Stomach (tissue), 4 donors: Measurements from ENCODE around the gene TCP11.

ENCODE experiments used
- EP300 ChIP-seq: sonication (generic); formaldehyde crosslinking; IDR thresholded peaks from one replicate; pipeline ENCODE4 v1.6.1; 2017; ENCODE audit warnings: antibody characterized with exemption
- POLR2A ChIP-seq, 4 donors: fragments of 450-650 bp; IDR thresholded peaks; one replicate each; pipeline ENCODE4 v1.6.1; 2016; ENCODE audit warnings: antibody characterized with exemption in 4 of 4, control low read depth in 2 of 4, mild to moderate bottlenecking in 1 of 4, moderate library complexity in 1 of 4
- TF ChIP-seq, protein P1 (sequence below), 7 experiments: fragments of 450-650 bp in 4 of 7; fragments of 200-600 bp in 3 of 7; sonication (generic) in 3 of 7; IDR thresholded peaks; one replicate each; pipeline ENCODE4 v1.5.1; 2016 to 2019; ENCODE audit warnings: antibody characterized with exemption in 7 of 7, control low read depth in 2 of 7, mild to moderate bottlenecking in 1 of 7

DNA sequence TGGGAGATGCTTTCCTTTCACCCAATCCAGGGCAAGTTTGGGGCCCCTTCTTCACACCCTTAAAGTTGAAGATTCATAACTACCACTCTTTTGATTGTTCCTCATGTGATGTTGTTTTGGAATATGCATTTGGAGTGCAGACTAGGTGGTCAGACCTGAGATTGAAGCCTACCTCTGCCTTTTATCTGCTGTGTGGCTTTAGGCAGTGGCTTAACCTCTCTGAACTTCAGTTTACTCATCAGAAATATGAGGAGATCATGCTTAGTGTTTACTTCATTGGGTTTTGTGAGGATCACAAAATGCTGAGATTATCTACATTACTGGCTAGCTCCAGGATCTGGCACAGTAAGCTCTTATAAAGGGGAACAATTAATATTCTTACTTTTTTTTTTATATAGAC, 26.4 kb upstream of the TCP11 start:
- TF ChIP-seq, protein P1, sequence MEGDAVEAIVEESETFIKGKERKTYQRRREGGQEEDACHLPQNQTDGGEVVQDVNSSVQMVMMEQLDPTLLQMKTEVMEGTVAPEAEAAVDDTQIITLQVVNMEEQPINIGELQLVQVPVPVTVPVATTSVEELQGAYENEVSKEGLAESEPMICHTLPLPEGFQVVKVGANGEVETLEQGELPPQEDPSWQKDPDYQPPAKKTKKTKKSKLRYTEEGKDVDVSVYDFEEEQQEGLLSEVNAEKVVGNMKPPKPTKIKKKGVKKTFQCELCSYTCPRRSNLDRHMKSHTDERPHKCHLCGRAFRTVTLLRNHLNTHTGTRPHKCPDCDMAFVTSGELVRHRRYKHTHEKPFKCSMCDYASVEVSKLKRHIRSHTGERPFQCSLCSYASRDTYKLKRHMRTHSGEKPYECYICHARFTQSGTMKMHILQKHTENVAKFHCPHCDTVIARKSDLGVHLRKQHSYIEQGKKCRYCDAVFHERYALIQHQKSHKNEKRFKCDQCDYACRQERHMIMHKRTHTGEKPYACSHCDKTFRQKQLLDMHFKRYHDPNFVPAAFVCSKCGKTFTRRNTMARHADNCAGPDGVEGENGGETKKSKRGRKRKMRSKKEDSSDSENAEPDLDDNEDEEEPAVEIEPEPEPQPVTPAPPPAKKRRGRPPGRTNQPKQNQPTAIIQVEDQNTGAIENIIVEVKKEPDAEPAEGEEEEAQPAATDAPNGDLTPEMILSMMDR (IDR thresholded peaks at IDR 0.05): no peak
- no peak for TF ChIP-seq POLR2A (IDR thresholded peaks at IDR 0.05)
- TF ChIP-seq EP300: no peak
